Measurements from ENCODE around the gene DCUN1D3. TPM values are rescaled to one million over a fixed set of nuclear protein-coding genes. Genes with fewer than 3 reads are reported as not detected.

DCUN1D3 gene
- total and polyA plus RNA-seq, 9 donors: 2.6 to 18.2 (median 12.2) TPM

DNA sequence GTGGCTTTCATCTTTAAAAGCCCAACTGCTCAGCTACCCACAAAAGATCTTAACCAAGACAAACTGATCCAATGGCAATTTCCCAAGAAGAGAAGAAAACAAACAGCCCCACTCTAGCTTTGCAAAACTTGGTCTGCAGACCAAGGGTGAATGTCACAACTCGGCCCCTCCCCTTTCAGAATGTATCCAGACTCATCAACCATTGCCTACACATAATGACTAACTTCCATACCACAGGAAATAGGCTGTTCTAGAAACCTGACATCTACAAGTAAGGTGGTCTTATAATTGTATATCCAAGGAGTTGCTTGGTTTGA lies 16.0 kb downstream of the DCUN1D3 start:
- WGBS, 3 donors: 90 to 92% (median 92%) methylated on average over 1 of the region's 1 CpG
- H3K4me1 ChIP-seq (ENCODE audit: insufficient read depth): peaks cover 8% of the 10 kb centered on the region
- H3K36me3 ChIP-seq: no peaks in the 10 kb centered on the region
- peak in 1 of 5 donors; percentile 30 for DNase-seq
- no peaks in the 10 kb centered on the region for H3K27me3 ChIP-seq
- intact Hi-C loops (cut with DNase I): no loop called here
- H3K4me3 ChIP-seq: no peak overlapping the region
- no peak for TF ChIP-seq POLR2A (IDR thresholded peaks at IDR 0.05)
- no peak for TF ChIP-seq EP300 (IDR thresholded peaks at IDR 0.05)
- TF ChIP-seq, protein P1, sequence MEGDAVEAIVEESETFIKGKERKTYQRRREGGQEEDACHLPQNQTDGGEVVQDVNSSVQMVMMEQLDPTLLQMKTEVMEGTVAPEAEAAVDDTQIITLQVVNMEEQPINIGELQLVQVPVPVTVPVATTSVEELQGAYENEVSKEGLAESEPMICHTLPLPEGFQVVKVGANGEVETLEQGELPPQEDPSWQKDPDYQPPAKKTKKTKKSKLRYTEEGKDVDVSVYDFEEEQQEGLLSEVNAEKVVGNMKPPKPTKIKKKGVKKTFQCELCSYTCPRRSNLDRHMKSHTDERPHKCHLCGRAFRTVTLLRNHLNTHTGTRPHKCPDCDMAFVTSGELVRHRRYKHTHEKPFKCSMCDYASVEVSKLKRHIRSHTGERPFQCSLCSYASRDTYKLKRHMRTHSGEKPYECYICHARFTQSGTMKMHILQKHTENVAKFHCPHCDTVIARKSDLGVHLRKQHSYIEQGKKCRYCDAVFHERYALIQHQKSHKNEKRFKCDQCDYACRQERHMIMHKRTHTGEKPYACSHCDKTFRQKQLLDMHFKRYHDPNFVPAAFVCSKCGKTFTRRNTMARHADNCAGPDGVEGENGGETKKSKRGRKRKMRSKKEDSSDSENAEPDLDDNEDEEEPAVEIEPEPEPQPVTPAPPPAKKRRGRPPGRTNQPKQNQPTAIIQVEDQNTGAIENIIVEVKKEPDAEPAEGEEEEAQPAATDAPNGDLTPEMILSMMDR (IDR thresholded peaks at IDR 0.05): no peak
- no peak overlapping the region for H3K27ac ChIP-seq
- H3K9me3 ChIP-seq: no peaks in the 10 kb centered on the region

DNA sequence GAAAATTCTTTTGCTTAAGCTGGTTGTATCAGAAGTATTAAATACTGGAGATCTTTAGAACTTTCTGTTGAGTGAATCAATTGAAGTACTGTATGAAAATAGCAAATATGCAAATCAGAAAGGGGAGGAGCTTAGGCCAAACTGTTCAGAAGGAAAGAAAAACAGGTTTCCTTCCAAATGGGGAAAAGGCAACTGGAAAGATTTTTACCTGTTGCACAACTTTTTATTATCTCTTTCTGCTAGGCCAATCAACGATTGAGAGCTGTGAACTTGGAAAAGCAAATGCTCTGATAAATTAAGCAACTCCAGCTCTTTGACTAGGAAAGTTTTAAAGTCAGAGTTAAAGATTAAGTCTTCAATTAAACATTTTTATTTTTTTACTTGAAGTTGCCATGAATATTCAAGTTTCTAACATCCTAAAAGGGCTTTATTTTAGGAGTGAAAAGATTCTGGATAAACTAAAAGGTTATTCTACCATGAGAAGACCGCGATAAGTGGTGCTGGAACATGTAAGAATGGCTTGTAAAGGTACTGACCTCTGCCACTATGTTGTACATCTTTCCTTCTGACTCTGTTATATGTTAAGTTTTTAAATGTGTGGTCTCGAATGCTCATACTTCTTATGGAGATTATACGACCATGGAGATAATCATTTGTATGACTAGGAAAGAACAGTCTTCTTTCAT lies 16.5 kb downstream of the DCUN1D3 start:
- Histone ChIP-seq H3K36me3 (no peaks in the 10 kb centered on the region), H3K27ac (no peak overlapping the region), H3K4me1 (ENCODE audit: insufficient read depth) (peaks cover 10% of the 10 kb centered on the region), H3K4me3 (no peak overlapping the region), H3K27me3 (no peaks in the 10 kb centered on the region), H3K9me3 (no peaks in the 10 kb centered on the region)
- TF ChIP-seq, protein P1 (IDR thresholded peaks at IDR 0.05): no peak
- TF ChIP-seq EP300 (IDR thresholded peaks at IDR 0.05) (no peak), POLR2A (IDR thresholded peaks at IDR 0.05) (no peak)
- intact Hi-C loops (cut with DNase I): no loop called here
- DNase-seq: no peak
- 64 to 69% (median 66%) methylated on average over 5 of the region's 5 CpGs for WGBS, 3 donors

DNA sequence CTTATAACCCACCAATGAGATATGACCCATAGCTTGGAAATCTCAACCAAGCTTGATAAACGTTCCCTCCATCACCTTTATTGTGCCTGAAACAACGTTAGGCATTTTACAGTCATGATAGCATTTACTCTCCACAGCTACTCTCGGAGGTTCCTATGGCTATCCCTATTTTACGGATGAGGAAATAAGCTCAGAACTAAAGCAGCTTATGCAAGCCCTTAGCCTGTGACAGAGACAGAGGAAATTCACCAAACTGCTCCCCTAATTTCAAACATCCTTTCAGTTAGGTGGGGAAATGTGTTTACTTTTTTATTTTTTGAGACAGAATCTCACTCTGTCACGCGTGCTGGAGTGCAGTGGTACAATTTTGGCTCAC lies 18.7 kb downstream of the DCUN1D3 start:
- no peak for DNase-seq
- no peaks in the 10 kb centered on the region for H3K9me3 ChIP-seq
- no peaks in the 10 kb centered on the region for H3K36me3 ChIP-seq
- intact Hi-C loops (cut with DNase I): no loop called here
- no peaks in the 10 kb centered on the region for H3K27me3 ChIP-seq
- peaks cover 8% of the 10 kb centered on the region for H3K4me1 ChIP-seq (ENCODE audit: insufficient read depth)
- H3K4me3 ChIP-seq: no peak overlapping the region
- TF ChIP-seq EP300 (IDR thresholded peaks at IDR 0.05) (no peak), POLR2A (IDR thresholded peaks at IDR 0.05) (no peak)
- TF ChIP-seq, protein P1 (IDR thresholded peaks at IDR 0.05): no peak
- no peak overlapping the region for H3K27ac ChIP-seq
- WGBS, 3 donors: 60 to 73% (median 65%) methylated on average over 6 of the region's 6 CpGs

DNA sequence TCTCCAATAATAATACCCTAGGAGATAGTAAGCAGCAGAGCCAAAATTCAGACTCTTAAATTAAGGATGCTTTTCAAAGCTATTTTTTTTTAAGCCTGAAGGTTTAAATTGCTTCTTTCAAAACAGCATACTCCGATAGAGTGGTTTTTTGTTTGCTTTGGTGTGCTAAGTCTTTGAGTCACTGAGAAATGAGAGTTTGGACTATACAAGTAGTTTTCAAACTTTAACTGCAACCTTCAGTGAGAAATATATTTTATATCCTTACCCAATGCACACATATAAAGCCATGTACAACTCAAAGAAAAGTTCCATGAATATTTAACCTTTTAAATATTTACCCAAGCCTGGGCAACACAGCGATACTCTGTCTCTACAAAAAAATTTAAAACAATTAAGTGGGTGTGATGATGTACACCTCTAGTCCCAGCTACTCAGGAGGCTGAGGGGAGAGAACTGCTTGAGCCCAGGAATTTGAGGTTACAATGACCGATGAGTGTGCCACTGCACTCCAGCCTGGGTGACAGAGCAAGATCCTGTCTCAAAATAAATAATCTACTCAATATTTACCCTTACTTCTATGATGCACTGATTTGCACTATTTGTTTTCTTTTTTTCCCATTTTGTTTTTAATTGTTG lies 19.2 kb downstream of the DCUN1D3 start:
- H3K27ac ChIP-seq: no peak overlapping the region
- no peaks in the 10 kb centered on the region for H3K9me3 ChIP-seq
- 36 to 48% (median 42%) methylated on average over 3 of the region's 3 CpGs for WGBS, 3 donors
- intact Hi-C loops (cut with DNase I): no loop called here
- H3K36me3 ChIP-seq: no peaks in the 10 kb centered on the region
- H3K4me1 ChIP-seq (ENCODE audit: insufficient read depth): peaks cover 8% of the 10 kb centered on the region
- TF ChIP-seq, protein P1 (IDR thresholded peaks at IDR 0.05): no peak
- TF ChIP-seq EP300 (IDR thresholded peaks at IDR 0.05): no peak
- no peak overlapping the region for H3K4me3 ChIP-seq
- H3K27me3 ChIP-seq: no peaks in the 10 kb centered on the region
- no peak for DNase-seq
